ENCODE results near the gene CAP2.

DNA sequence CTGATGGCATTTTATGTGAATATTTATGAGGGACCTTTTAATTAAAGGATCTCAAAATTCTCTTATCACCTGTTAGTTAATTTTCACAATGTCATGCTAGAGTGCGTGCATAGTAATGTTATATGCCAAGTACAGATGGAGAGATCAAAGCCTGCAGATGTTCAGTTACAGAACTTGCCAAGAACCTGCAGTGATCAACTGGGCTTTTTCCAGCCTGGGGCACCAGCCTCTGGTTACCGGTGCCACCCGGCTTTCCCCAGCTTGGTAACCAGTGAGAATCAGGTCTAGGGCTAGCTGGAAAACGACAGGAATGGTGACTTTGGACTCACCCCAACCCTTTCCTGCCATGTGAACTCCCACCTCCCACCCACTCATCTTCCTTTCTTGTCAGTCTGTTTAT is 91.8 kb downstream of the CAP2 start:
- TF ChIP-seq, protein P1, sequence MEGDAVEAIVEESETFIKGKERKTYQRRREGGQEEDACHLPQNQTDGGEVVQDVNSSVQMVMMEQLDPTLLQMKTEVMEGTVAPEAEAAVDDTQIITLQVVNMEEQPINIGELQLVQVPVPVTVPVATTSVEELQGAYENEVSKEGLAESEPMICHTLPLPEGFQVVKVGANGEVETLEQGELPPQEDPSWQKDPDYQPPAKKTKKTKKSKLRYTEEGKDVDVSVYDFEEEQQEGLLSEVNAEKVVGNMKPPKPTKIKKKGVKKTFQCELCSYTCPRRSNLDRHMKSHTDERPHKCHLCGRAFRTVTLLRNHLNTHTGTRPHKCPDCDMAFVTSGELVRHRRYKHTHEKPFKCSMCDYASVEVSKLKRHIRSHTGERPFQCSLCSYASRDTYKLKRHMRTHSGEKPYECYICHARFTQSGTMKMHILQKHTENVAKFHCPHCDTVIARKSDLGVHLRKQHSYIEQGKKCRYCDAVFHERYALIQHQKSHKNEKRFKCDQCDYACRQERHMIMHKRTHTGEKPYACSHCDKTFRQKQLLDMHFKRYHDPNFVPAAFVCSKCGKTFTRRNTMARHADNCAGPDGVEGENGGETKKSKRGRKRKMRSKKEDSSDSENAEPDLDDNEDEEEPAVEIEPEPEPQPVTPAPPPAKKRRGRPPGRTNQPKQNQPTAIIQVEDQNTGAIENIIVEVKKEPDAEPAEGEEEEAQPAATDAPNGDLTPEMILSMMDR (IDR thresholded peaks at IDR 0.05): no peak
- TF ChIP-seq EP300 (IDR thresholded peaks at IDR 0.05): no peak
